ENCODE results near the gene ASCC2.
"Not testable (repeated sequence)": the region's sequence is repeated elsewhere in the genome, so short reads cannot be mapped to it uniquely, and the experiment has no call there.

ASCC2 gene

GRCh38 chr22:29837741-29838598 lies at the start of gene ASCC2:
TSS of gene ASCC2 (minus strand) at chr22:29838274. CDS start at chr22:29832325, 5,949 bp downstream.
- Histone ChIP-seq H3K4me3 (peak within 1 kb of the TSS; percentile 70 to 93 (median 77)), H3K27ac (peak within 1 kb of the TSS in 20 of 21 experiments; percentile 75 to 96 (median 90))

GRCh38 chr22:29887358-29887757 lies 49.3 kb upstream of the ASCC2 start:
- H3K27ac ChIP-seq = no peak overlapping the region

DNA sequence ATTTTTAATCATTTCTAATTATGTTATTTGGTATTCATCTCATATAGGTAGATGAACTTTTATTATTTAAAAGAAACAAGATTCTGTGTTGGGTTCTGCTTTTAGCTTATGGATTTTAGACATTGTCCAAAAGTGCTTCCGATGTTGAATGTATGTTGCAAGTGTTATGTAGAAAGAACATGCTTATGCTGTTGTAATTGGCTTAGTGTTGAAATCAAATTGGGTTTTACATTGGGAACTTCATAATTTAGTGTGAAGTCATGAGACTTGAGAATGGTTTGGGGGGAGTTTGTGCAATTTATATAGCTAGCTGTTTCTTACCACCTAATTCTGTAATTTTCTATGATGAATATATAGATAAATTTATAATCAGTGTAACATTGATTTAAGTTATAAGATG lies 48.5 kb upstream of the ASCC2 start:
- H3K4me3 ChIP-seq = no peak overlapping the region
- H3K27ac ChIP-seq = no peak overlapping the region

More at GRCh38 chr22:29887358-29887757, 49.3 kb upstream of the ASCC2 start:
- H3K4me3 ChIP-seq = no peak overlapping the region

DNA sequence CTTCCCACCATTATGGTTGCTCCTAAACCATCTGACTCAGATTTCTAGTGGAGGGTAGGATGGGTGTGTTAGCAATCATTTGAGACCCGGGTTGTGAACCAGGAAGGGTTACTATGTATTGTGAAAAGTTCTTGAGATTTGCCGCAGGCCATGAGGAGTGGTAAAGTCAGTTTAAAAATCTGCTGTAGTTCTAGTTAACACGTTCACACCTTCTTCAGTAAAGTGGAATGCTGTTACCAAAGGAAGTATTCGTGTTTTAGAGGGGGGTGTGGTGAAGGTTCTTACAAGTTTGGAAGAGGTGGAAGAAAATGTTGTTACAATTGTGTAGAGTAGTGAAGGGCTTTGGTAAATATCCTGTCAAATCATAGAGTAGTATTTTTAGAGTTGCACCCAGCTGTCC lies 47.5 kb upstream of the ASCC2 start:
- Histone ChIP-seq H3K27ac (peak overlapping the region in 2 of 21 experiments; percentile 12 to 16), H3K4me3 (no peak overlapping the region)

GRCh38 chr22:29883775-29884097 lies 45.7 kb upstream of the ASCC2 start:
- Histone ChIP-seq H3K27ac (peak overlapping the region; percentile 89 to 99 (median 97)), H3K4me3 (peak overlapping the region; percentile 73 to 99 (median 96))

DNA sequence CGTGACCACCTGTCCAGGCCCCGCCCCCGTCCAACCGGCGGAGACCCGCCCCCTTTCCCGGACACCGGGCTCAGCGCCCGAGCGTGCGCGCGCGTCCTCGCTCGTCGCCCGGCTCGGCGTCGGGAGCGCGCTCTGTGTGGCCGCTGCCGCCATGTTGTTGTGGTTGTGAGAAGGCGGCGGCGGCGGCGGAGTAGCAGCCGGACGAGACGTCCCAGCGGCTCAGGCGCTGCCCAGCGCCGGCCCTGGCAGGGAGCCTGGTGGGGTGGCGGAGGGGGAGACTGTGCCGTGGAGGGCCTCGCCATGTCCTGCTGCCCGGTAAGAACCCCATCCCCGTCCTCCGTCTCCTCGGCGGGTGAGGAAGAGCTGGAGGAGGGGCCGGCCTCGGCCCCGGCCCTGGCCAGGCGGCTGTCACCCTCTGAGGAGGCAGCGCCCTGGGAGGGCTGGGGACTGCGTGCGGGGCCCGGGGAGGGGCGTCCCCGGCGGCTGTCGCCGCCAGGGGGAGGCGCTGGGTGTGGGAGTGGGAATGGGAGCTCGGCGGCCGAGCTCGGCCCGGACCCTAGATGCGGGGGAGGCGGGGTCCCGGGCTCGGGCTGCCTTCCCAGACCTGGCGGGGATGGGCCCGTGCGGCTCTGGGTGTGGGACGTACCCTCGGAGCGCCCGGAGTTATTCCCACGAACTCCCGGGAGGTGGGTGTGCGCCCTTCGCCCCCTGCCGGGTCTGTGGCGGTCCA lies 45.1 kb upstream of the ASCC2 start, which contains the start of gene MTMR3:
MTMR3 (plus strand) TSS at position 130 of the 730 bp plus-strand sequence. CDS start 87,886 bp downstream, outside the sequence.
- peak within 1 kb of the TSS; percentile 73 to 99 (median 96) for H3K4me3 ChIP-seq
- H3K27ac ChIP-seq = peak within 1 kb of the TSS; percentile 89 to 99 (median 97)

DNA sequence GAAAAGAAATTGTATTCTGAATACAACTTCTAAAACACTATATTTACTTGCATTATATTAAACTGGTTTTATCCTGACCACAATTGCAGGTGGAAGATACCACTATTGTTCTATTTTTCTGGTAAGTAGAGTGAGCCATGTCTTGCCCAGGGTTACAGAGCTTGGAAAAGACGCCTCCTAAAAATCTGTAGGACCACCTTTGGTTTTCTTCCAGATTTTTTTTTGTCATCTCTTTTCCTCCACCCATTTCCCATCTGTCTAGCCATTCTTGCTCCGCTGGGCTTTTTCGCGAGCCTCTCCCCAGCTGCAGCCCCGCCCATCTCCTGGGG lies 44.6 kb upstream of the ASCC2 start:
- Histone ChIP-seq H3K4me3 (peak overlapping the region in 6 of 7 experiments; percentile 73 to 99 (median 93)), H3K27ac (peak overlapping the region in 7 of 21 experiments; percentile 95 to 99 (median 98))

GRCh38 chr22:29879753-29880152 lies 41.7 kb upstream of the ASCC2 start:
- no peak overlapping the region for H3K27ac ChIP-seq
- no peak overlapping the region for H3K4me3 ChIP-seq

- Histone ChIP-seq H3K27ac (no peak overlapping the region), H3K4me3 (no peak overlapping the region)
These were observed 39.5 kb upstream of the ASCC2 start for GRCh38 chr22:29877620-29878019.

DNA sequence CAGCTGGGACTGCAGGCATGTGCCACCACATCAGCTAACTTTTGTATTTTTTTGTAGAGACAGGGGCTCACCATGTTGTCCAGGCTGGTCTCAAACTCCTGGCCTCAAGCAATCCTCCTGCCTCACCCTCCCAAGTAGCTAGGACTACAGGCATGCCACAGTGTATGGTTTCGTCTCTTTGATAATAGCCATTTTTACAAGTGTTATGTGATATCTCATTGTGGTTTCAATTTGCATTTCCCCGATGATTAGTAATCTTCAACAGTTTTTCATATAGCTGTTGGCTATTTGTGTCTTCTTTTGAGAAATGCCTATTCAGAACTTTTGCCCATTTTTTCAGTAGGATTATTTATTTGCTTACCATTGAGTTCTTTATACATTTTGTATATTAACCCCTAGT lies 35.9 kb upstream of the ASCC2 start:
- Histone ChIP-seq H3K4me3 (no peak overlapping the region), H3K27ac (no peak overlapping the region)

GRCh38 chr22:29872989-29873388 lies 34.9 kb upstream of the ASCC2 start:
- peak overlapping the region in 1 of 21 experiments; percentile 3 for H3K27ac ChIP-seq
- H3K4me3 ChIP-seq = no peak overlapping the region

- peak overlapping the region in 1 of 21 experiments; percentile 3 for H3K27ac ChIP-seq
These were observed 34.2 kb upstream of the ASCC2 start for GRCh38 chr22:29872144-29872893.

DNA sequence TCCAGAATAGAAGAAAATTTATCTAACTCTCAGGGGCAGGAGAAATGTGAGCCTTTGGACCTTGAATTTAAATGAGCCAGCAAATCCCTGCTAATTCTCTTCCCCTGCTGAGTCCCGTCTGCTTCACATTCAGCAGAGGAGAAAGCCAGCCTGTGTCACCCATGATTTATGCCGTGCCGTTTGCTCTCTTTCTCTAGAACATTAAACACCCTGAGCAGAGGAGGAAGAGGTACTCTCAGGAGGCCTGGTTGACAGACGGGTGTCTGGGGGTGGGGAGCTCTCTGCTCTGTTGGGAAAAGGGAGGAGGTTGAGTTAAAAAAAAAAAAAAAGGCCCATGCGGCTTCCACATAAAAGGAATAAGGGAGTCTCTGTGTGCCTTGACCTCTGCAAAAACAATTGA lies 33.6 kb upstream of the ASCC2 start:
- Histone ChIP-seq H3K4me3 (no peak overlapping the region), H3K27ac (no peak overlapping the region)

More at GRCh38 chr22:29872144-29872893, 34.2 kb upstream of the ASCC2 start:
- no peak overlapping the region for H3K4me3 ChIP-seq

DNA sequence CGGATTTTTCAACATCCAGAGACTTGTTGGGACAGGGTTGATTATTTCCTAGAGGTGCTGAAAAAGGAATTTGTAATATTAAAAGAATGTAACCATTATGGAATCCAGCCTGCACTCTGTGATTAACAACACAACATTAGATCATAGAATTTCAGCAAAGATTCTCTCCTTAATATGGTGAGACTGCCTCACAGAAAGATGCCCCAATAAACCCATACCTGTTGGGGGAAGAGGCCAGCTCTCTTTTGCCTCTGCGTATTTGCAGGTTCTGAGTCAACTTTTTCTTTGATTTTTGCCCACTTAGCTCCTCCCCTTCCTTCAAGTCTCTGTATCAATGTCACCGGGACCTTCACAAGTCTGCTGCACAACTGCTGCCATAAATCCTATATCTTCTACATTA lies 32.5 kb upstream of the ASCC2 start:
- H3K27ac ChIP-seq = peak overlapping the region in 1 of 21 experiments; percentile 1

GRCh38 chr22:29867851-29868250 lies 29.8 kb upstream of the ASCC2 start:
- Histone ChIP-seq H3K27ac (no peak overlapping the region), H3K4me3 (no peak overlapping the region)

More for the DNA sequence above, 32.5 kb upstream of the ASCC2 start:
- no peak overlapping the region for H3K4me3 ChIP-seq

GRCh38 chr22:29867260-29867659 lies 29.2 kb upstream of the ASCC2 start:
- no peak overlapping the region for H3K4me3 ChIP-seq
- H3K27ac ChIP-seq = no peak overlapping the region

DNA sequence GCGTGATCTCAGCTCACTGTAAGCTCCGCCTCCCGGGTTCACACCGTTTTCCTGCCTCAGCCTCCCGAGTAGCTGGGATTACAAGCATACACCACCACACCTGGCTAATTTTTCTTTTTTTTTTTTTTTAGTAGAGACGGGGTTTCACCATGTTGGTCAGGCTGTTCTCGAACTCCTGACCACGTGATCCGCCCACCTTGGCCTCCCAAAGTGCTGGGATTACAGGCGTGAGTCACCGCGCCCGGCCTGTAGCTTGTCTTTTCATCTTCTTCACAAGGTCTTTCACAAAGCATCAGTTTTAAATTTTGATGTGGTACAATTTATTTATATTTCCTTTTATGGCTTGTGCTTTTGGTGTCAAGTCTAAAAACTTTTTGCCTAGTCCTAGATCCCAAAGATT lies 27.5 kb upstream of the ASCC2 start:
- H3K27ac ChIP-seq, H3K4me3 ChIP-seq: not testable (repeated sequence)

GRCh38 chr22:29861672-29862297 lies 23.7 kb upstream of the ASCC2 start:
- H3K4me3 ChIP-seq = no peak overlapping the region
- no peak overlapping the region for H3K27ac ChIP-seq

- peak overlapping the region in 1 of 21 experiments; percentile 9 for H3K27ac ChIP-seq
- H3K4me3 ChIP-seq = no peak overlapping the region
These were observed 22.1 kb upstream of the ASCC2 start for GRCh38 chr22:29860006-29860766.

Measured in skin epidermis (tissue), 12 donors.